NCI-H2196 (cell line): ENCODE data around the gene FSTL1.

Experiments used
- DNase-seq: peaks from one replicate; lab custom pipeline; 2025; ENCODE audit not compliant: unreplicated experiment; lab: John Stamatoyannopoulos, UW

The FSTL1 gene

GRCh38 chr3:120450600-120451271 lies at the start of gene FSTL1:
TSS of gene FSTL1 (minus strand) at chr3:120450992. CDS start at chr3:120450746, 246 bp downstream.
- DNase-seq, result no peak

GRCh38 chr3:120498556-120499346 lies 48.0 kb upstream of the FSTL1 start:
- DNase-seq, result no peak

- DNase-seq, result no peak
These were observed 47.0 kb upstream of the FSTL1 start for GRCh38 chr3:120497818-120498217.

GRCh38 chr3:120497336-120497735 lies 46.5 kb upstream of the FSTL1 start:
- no peak for DNase-seq

- no peak for DNase-seq
These were observed 45.6 kb upstream of the FSTL1 start for GRCh38 chr3:120496278-120497002.

- no peak for DNase-seq
These were observed 45.0 kb upstream of the FSTL1 start for GRCh38 chr3:120495809-120496208.

- DNase-seq, result no peak
These were observed 41.3 kb upstream of the FSTL1 start for GRCh38 chr3:120492103-120492502.

- DNase-seq, result no peak
These were observed 38.6 kb upstream of the FSTL1 start for GRCh38 chr3:120489421-120489820.

- DNase-seq, result no peak
These were observed 37.5 kb upstream of the FSTL1 start for GRCh38 chr3:120488296-120488695.

GRCh38 chr3:120487191-120487650 lies 36.4 kb upstream of the FSTL1 start:
- no peak for DNase-seq

GRCh38 chr3:120481081-120481480 lies 30.3 kb upstream of the FSTL1 start:
- DNase-seq, result no peak

- no peak for DNase-seq
These were observed 27.0 kb upstream of the FSTL1 start for GRCh38 chr3:120477781-120478180.

GRCh38 chr3:120475722-120476377 lies 25.1 kb upstream of the FSTL1 start:
- no peak for DNase-seq

GRCh38 chr3:120473896-120474675 lies 23.3 kb upstream of the FSTL1 start:
- no peak for DNase-seq

- no peak for DNase-seq
These were observed 22.6 kb upstream of the FSTL1 start for GRCh38 chr3:120473389-120473788.

- DNase-seq, result no peak
These were observed 21.5 kb upstream of the FSTL1 start for GRCh38 chr3:120472121-120472844.

GRCh38 chr3:120471643-120472042 lies 20.9 kb upstream of the FSTL1 start:
- no peak for DNase-seq

GRCh38 chr3:120470870-120471269 lies 20.1 kb upstream of the FSTL1 start:
- DNase-seq, result no peak

GRCh38 chr3:120469882-120470301 lies 19.1 kb upstream of the FSTL1 start:
- no peak for DNase-seq

GRCh38 chr3:120469440-120469839 lies 18.6 kb upstream of the FSTL1 start:
- peak; percentile 17 for DNase-seq
